Choroid plexus epithelial cell (primary cell): Measurements from ENCODE around the gene MPZL2.
A peak's percentile ranks its signal among the peaks of the same experiment; 100 is the strongest.

Experiments
- DNase-seq: peaks from one replicate; pipeline ENCODE4 v3.0.0-alpha.2; 2010; ENCODE audit warnings: low read depth
- H3K4me3 ChIP-seq: 2 replicates; pipeline ENCODE4 v1.5.1; 2011; ENCODE audit warnings: low read depth, mild to moderate bottlenecking, control low read depth, low read length, moderate library complexity
- TF ChIP-seq, protein P1 (sequence below): conservative IDR thresholded peaks from 2 replicates; pipeline ENCODE4 v1.5.1; 2011; ENCODE audit warnings: low read depth, mild to moderate bottlenecking, control low read depth, inconsistent platforms, low read length, moderate library complexity

The MPZL2 gene

DNA sequence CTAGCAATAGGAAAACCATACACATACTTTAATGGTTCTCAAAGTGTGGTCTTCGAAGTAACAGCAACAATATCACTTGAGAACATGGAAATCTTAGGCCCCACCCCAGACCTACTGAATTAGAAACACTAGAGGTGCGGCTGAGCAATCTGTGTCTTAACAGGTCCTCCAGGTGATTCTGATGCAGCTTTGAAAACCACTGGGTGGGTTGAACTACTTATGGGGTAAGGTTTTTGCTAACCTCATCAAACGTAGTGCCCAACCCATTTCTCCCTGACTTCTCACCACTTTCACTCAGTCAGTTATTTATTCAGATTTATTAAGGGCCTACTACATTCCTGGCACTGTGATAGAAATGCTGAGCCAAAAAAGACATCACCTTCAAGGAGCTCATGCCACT is 3.7 kb downstream of the MPZL2 start:
- no peak for DNase-seq
- TF ChIP-seq, protein P1, sequence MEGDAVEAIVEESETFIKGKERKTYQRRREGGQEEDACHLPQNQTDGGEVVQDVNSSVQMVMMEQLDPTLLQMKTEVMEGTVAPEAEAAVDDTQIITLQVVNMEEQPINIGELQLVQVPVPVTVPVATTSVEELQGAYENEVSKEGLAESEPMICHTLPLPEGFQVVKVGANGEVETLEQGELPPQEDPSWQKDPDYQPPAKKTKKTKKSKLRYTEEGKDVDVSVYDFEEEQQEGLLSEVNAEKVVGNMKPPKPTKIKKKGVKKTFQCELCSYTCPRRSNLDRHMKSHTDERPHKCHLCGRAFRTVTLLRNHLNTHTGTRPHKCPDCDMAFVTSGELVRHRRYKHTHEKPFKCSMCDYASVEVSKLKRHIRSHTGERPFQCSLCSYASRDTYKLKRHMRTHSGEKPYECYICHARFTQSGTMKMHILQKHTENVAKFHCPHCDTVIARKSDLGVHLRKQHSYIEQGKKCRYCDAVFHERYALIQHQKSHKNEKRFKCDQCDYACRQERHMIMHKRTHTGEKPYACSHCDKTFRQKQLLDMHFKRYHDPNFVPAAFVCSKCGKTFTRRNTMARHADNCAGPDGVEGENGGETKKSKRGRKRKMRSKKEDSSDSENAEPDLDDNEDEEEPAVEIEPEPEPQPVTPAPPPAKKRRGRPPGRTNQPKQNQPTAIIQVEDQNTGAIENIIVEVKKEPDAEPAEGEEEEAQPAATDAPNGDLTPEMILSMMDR, result no peak
- H3K4me3 ChIP-seq, result no peak overlapping the region

- no peak overlapping the region for H3K4me3 ChIP-seq
- TF ChIP-seq, protein P1, result no peak
- DNase-seq, result no peak
Measured at GRCh38 chr11:118259138-118259537, 5.0 kb downstream of the MPZL2 start.

GRCh38 chr11:118258410-118258809 is 5.7 kb downstream of the MPZL2 start:
- TF ChIP-seq, protein P1, result peak; percentile 33
- H3K4me3 ChIP-seq, result no peak overlapping the region
- DNase-seq, result no peak

DNA sequence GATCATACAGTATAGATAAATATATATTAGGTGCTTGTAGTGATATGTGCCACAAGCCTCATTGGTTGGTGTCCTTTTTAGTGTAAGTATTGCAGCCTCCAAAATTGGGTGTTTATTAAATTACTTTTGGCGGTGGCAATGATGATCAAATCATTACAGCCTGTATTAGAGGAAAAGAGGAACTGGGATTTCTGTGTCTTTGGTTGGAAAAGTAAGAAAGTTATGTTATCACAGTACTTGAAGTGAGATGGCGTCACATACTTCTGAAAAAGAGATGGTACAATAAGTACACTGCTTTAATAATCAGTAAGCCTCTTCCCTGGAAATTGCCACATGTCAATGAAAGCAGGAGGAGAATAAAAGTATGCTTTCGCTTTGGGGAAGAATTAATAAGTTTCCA is 11.4 kb downstream of the MPZL2 start:
- no peak for DNase-seq
- TF ChIP-seq, protein P1, result no peak
- H3K4me3 ChIP-seq, result no peak overlapping the region

DNA sequence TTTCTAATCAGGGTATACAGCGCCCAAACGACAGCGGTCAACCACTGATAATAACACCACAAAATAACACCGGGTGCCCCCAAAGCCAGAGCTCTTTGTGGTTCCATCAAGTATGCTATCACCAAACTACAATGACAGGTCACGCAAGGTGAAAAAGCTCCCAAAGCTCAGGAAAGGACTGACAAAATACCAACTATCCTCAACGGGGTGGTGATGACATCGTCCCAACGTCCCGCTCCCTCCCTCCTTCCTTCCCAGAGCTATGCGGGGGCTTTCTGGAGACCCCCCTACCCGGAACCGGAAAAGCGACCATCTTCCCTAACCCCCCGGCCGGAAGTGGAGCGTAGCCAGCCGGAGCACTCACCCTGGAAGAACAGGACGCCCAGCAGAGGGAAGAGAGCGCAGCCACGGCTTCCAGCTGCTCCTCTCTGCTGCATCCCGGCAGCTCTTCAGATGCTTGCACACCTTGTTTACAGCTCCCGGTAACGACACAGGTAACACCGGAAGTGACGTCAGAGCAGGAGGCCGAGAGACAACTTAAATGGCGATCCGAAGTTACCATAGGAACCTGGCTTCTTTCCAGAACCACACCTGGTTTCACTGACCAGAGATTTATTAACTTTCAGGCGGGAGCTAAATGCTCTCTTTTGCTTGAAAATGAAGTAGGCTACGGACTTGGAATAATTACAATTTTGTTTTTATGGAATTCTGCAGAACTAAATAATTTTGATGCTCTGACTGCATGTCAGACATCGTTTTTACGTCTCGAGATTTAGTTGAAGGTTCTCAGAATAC is 12.0 kb downstream of the MPZL2 start, which contains the start of gene MPZL3:
Gene MPZL3, minus strand, starts transcription at position 508 of the 795 bp plus-strand sequence. Its CDS starts 71 bp downstream, at position 437.
- TF ChIP-seq, protein P1, result no peak
- peak; percentile 67 for DNase-seq
- H3K4me3 ChIP-seq, result peak within 1 kb of the TSS; percentile 82

GRCh38 chr11:118247041-118247440 is 17.1 kb downstream of the MPZL2 start:
- DNase-seq, result no peak
- TF ChIP-seq, protein P1, result no peak
- no peak overlapping the region for H3K4me3 ChIP-seq

- DNase-seq, result no peak
- H3K4me3 ChIP-seq, result no peak overlapping the region
- TF ChIP-seq, protein P1, result no peak
Measured at GRCh38 chr11:118245936-118246562, 18.0 kb downstream of the MPZL2 start.
